A549 (cell line): ENCODE results near the gene HACD1.

Source experiments
- CEBPB ChIP-seq, 2 experiments: fragments of >200 bp in 1 of 2; sonication (Bioruptor Twin) in 1 of 2; formaldehyde crosslinking in 1 of 2; IDR thresholded peaks; 2 replicates each; pipeline ENCODE4 v1.6.1; 2012 to 2016
- CTCF ChIP-seq: fragments of >200 bp; sonication (Bioruptor Twin); formaldehyde crosslinking; IDR thresholded peaks from 3 replicates; pipeline ENCODE4 v1.5.1; 2016
- JUN ChIP-seq, 2 experiments: fragments of >200 bp; sonication (Bioruptor Twin); formaldehyde crosslinking; IDR thresholded peaks; 2 replicates in 1 of 2; 3 replicates in 1 of 2; pipeline ENCODE4 v1.6.1; 2016 to 2017
- POLR2A ChIP-seq: IDR thresholded peaks from 2 replicates; pipeline ENCODE4 v1.6.1; 2012; ENCODE audit warnings: mild to moderate bottlenecking, low read length
- TF ChIP-seq, protein P1 (sequence below): IDR thresholded peaks from 2 replicates; pipeline ENCODE4 v1.6.1; 2012

- no peak for TF ChIP-seq CEBPB (IDR thresholded peaks at IDR 0.05)
- TF ChIP-seq CTCF: no peak
- TF ChIP-seq, protein P1, sequence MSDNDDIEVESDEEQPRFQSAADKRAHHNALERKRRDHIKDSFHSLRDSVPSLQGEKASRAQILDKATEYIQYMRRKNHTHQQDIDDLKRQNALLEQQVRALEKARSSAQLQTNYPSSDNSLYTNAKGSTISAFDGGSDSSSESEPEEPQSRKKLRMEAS: no peak
- TF ChIP-seq JUN (IDR thresholded peaks at IDR 0.05): no peak
- no peak for TF ChIP-seq POLR2A
Observed at GRCh38 chr10:17585016-17585415, 32.2 kb downstream of the HACD1 start.
